Transverse colon (tissue), 4 donors: ENCODE measurements around the gene SDK1. TPM values are rescaled to one million over a fixed set of nuclear protein-coding genes. Genes with fewer than 3 reads are reported as not detected.

Experiments
- DNase-seq: peaks from one replicate; pipeline ENCODE4 v3.0.0-alpha.2; 2019
- H3K27ac ChIP-seq, 4 donors: fragments of 200-600 bp; sonication (generic); 2 replicates each; pipeline ENCODE4 v1.5.1; 2016 to 2018; ENCODE audit warnings: inconsistent platforms in 4 of 4
- H3K27me3 ChIP-seq: fragments of 200-600 bp; sonication (generic); 2 replicates; pipeline ENCODE4 v1.5.1; 2017; ENCODE audit warnings: inconsistent platforms
- H3K36me3 ChIP-seq, 4 donors: fragments of 200-600 bp; sonication (generic); 2 replicates each; pipeline ENCODE4 v1.5.1; 2017 to 2019; ENCODE audit warnings: inconsistent platforms in 4 of 4
- H3K4me1 ChIP-seq, 4 donors: fragments of 200-600 bp; sonication (generic); 2 replicates each; pipeline ENCODE4 v1.5.1; 2017 to 2020; ENCODE audit warnings: inconsistent platforms in 4 of 4
- H3K4me3 ChIP-seq, 4 donors: fragments of 200-600 bp; sonication (generic); 1 replicate in 1 of 4; 2 replicates in 3 of 4; pipeline versions ENCODE4 v1.5.1 to v1.6.1; 2017 to 2019; ENCODE audit warnings: inconsistent platforms in 4 of 4
- H3K9me3 ChIP-seq, 2 donors: fragments of 200-600 bp; sonication (generic); 2 replicates each; pipeline ENCODE4 v1.5.1; 2017 to 2019; ENCODE audit warnings: inconsistent platforms in 2 of 2
- EP300 ChIP-seq: sonication (generic); formaldehyde crosslinking; IDR thresholded peaks from one replicate; pipeline ENCODE4 v1.6.1; 2017; ENCODE audit warnings: antibody characterized with exemption, low read depth
- POLR2A ChIP-seq: fragments of 450-650 bp; IDR thresholded peaks from one replicate; pipeline ENCODE4 v1.6.1; 2016; ENCODE audit warnings: antibody characterized with exemption, mild to moderate bottlenecking, moderate library complexity
- POLR2AphosphoS5 ChIP-seq, 3 donors: sonication (generic); formaldehyde crosslinking; IDR thresholded peaks; one replicate each; pipeline ENCODE4 v1.6.1; 2016; ENCODE audit warnings: antibody characterized with exemption in 3 of 3
- WGBS, 2 donors: methylation state at CpG; one replicate each; pipeline ENCODE4 v1.1.5; 2018; ENCODE audit warnings: low coverage in 1 of 2; 5-methylcytosine and 5-hydroxymethylcytosine counted together
- in situ Hi-C, 4 donors: fragments of 200-750 bp; cut with MboI; loops; one replicate each; pipeline versions ENCODE4 v1.15.0 to v1.15.1; 2017; ENCODE audit warnings: low sequenced_read_pairs in 3 of 4, low pct_ligation_motif_present in 1 of 4, low pct_unique_long_range_greater_than_20kb in 1 of 4
- intact Hi-C: fragments of 100-400 bp; cut with DNase I; formaldehyde crosslinking; loops from one replicate; pipeline ENCODE4 v1.15.1; 2023; ENCODE audit warnings: low total_unique reads
- total RNA-seq, 4 donors: library from RNA; depleted of rRNA; stranded (reverse); fragments of >200 nt; gene quantifications; one replicate each; pipeline ENCODE4 v1.1.0, GENCODE V29; 2016
- TF ChIP-seq, protein P1 (sequence below), 5 experiments: fragments of 200-600 bp in 3 of 5; fragments of 450-650 bp in 2 of 5; sonication (generic) in 3 of 5; IDR thresholded peaks; 1 replicate in 2 of 5; 2 replicates in 3 of 5; pipeline ENCODE4 v1.5.1; 2016 to 2017; ENCODE audit warnings: antibody characterized with exemption in 5 of 5, inconsistent platforms in 3 of 5, mild to moderate bottlenecking in 2 of 5, moderate library complexity in 1 of 5

The SDK1 gene
- total RNA-seq, 4 donors from 2014 or later: 4.0 to 8.6 (median 5.4) TPM

DNA sequence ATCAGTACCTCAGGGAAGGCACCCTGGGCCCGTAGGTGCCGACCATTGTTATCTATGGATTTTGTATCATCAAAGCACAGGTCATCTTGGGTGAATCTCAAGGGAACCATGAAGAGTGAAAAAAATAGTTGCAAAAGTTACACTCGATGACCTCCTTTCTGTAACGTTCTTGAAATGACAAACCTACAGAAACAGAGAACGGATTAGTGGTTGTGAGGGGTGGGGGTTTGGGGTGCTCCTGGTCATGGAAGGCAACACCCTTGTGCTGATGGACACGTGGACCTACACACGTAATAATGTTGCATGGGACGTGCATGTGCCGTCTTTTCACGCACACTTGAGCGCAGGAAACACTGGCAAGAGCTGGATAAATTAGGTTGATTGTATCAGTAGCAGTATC, 655.9 kb downstream of the SDK1 start:
- Histone ChIP-seq H3K36me3 (no peaks in the 10 kb centered on the region), H3K4me1 (no peaks in the 10 kb centered on the region), H3K27me3 (no peaks in the 10 kb centered on the region), H3K27ac (no peak overlapping the region), H3K9me3 (no peaks in the 10 kb centered on the region), H3K4me3 (no peak overlapping the region)
- TF ChIP-seq EP300 (no peak), POLR2A (no peak), POLR2AphosphoS5 (IDR thresholded peaks at IDR 0.05) (no peak)
- TF ChIP-seq, protein P1, sequence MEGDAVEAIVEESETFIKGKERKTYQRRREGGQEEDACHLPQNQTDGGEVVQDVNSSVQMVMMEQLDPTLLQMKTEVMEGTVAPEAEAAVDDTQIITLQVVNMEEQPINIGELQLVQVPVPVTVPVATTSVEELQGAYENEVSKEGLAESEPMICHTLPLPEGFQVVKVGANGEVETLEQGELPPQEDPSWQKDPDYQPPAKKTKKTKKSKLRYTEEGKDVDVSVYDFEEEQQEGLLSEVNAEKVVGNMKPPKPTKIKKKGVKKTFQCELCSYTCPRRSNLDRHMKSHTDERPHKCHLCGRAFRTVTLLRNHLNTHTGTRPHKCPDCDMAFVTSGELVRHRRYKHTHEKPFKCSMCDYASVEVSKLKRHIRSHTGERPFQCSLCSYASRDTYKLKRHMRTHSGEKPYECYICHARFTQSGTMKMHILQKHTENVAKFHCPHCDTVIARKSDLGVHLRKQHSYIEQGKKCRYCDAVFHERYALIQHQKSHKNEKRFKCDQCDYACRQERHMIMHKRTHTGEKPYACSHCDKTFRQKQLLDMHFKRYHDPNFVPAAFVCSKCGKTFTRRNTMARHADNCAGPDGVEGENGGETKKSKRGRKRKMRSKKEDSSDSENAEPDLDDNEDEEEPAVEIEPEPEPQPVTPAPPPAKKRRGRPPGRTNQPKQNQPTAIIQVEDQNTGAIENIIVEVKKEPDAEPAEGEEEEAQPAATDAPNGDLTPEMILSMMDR (IDR thresholded peaks at IDR 0.05): no peak
- in situ Hi-C loops: no loop called here
- no peak for DNase-seq
- intact Hi-C loops: no loop called here
- WGBS, 2 donors: 85 to 97% methylated on average over 10 to 11 of the region's 11 CpGs

DNA sequence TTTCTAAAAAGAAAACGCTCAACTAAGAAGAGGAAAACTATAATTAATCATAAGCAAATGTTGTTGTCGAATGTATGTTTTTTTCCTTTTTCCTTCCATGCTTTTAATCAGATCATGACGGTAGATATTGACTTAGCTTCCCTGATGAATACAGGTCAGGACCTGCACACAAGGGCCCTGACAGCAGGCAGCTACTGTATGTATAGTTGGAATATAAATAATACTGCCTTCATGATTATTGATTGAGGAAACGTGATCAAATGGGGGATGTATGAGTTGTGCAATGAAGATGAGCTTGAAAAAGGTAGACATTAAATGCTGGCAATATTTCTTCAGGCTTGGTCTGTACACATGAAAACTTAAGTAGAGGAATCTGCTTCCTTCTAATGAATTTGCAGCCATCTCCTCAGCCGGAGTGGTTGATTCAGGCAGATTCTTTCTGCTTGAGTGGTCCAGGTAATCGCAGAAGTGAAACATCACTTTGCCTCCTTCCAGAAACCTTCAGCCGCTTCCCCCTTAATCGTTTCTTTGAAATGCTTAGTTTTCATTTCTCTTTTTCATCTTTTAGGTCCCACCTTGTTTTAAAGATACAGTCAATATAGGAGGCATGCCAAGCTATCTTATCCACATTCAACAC, 656.5 kb downstream of the SDK1 start:
- H3K4me3 ChIP-seq: no peak overlapping the region
- intact Hi-C loops (no loop called here), in situ Hi-C loops (no loop called here)
- TF ChIP-seq, protein P1 (IDR thresholded peaks at IDR 0.05): no peak
- TF ChIP-seq POLR2A (no peak), EP300 (no peak), POLR2AphosphoS5 (IDR thresholded peaks at IDR 0.05) (no peak)
- H3K27me3 ChIP-seq: no peaks in the 10 kb centered on the region
- no peaks in the 10 kb centered on the region for H3K36me3 ChIP-seq
- H3K27ac ChIP-seq: no peak overlapping the region
- 74 to 77% methylated on average over 7 to 8 of the region's 8 CpGs for WGBS, 2 donors
- no peaks in the 10 kb centered on the region for H3K9me3 ChIP-seq
- no peak for DNase-seq
- no peaks in the 10 kb centered on the region for H3K4me1 ChIP-seq

DNA sequence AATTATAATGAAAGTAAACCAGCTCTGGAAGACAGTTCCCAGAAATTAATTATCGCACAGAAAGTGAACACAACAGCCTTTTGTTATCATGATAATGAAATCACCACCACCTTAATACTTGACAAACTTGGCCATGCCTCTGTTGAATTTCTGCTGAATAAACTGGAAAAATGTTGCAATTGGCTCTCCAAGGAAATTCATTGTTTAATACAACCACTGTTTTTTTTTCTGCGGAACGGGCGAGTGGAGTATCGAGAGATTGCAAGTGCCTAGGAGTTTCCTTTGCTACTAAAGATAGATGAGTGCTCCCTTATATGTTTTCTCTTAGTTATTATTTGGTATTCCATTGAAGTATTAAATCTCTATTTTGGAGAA, 657.0 kb downstream of the SDK1 start:
- in situ Hi-C loops: no loop called here
- Histone ChIP-seq H3K4me1 (no peaks in the 10 kb centered on the region), H3K9me3 (no peaks in the 10 kb centered on the region), H3K27me3 (no peaks in the 10 kb centered on the region), H3K4me3 (no peak overlapping the region), H3K27ac (no peak overlapping the region), H3K36me3 (no peaks in the 10 kb centered on the region)
- intact Hi-C loops: no loop called here
- no peak for DNase-seq
- TF ChIP-seq POLR2AphosphoS5 (IDR thresholded peaks at IDR 0.05) (no peak), POLR2A (no peak), EP300 (no peak)
- TF ChIP-seq, protein P1 (IDR thresholded peaks at IDR 0.05): no peak
- WGBS, 2 donors: 74 to 76% methylated on average over 5 of the region's 5 CpGs

- H3K4me3 ChIP-seq: no peak overlapping the region
- no peaks in the 10 kb centered on the region for H3K27me3 ChIP-seq
- no peak overlapping the region for H3K27ac ChIP-seq
- no peak for TF ChIP-seq EP300
- WGBS, 2 donors: 96% methylated on average over 6 of the region's 6 CpGs; no CpG with 5 or more reads in 1 of the 2 donors
- H3K9me3 ChIP-seq: no peaks in the 10 kb centered on the region
- H3K36me3 ChIP-seq: no peaks in the 10 kb centered on the region
- intact Hi-C loops (no loop called here), in situ Hi-C loops (no loop called here)
- no peaks in the 10 kb centered on the region for H3K4me1 ChIP-seq
- no peak for DNase-seq
Measured at GRCh38 chr7:3959364-3959763, 658.3 kb downstream of the SDK1 start.
